ENCODE measurements around the gene P2RY2. TPM values are rescaled to one million over a fixed set of nuclear protein-coding genes. Genes with fewer than 3 reads are reported as not detected.

Gene P2RY2
- total and polyA plus RNA-seq, 9 of the 15 experiments (the other 6 are each of a cell fraction or from before 2014, with no cell fraction given) = not detected

DNA sequence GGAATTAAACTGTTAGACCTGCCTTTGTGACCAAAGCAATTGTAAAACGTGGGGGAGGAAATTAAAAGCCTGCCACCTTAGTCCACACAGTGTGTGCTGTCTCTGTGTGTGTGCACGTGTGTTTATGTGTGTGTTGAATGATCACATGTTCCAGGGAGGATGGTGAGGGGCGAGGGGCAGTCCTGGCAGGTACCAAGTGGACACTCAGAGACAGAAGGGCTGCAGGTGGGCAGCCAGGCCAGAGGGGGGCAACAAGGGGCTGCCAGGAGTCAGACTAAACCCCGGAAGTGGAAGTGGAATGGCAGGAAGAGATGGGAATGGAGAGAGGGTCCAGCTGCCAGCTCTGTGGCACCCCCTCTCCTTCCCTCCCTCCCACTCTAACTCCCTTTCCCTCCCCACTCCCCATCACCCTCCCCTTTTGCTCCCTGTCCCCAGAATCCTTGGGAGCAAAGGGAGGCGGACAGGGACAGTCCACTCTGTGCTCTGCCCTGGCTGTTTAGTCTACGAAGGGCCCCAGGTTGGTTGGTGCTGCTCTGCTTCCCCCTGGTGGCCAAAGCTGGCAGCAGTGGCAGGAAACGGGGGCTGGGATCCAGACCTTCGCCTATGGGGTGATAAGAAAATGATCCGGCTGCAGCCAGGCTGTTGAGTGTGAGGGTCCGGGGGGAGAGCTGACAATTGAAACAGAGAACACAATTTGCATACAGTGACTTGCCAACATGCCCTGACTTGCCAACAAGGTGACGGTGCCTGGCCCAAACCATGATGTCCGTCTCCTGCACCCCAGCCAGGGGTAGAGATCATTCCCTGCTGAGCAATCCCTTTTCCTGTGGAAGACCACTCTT lies 24.4 kb downstream of the P2RY2 start (continued):
- no peak for TF ChIP-seq JUN (IDR thresholded peaks at IDR 0.05; ENCODE audit: borderline replicate concordance, low read depth, low read length)
- no peak for TF ChIP-seq JUN (CRISPR knock-in tag; IDR thresholded peaks at IDR 0.05; ENCODE audit: borderline replicate concordance)
- peak; percentile 37 for TF ChIP-seq POU5F1 (IDR thresholded peaks at IDR 0.05; ENCODE audit: borderline replicate concordance, low read depth, low read length, partially characterized antibody)
- TF ChIP-seq CHCHD3 (CRISPR knock-in tag; IDR thresholded peaks at IDR 0.05) = no peak
- TF ChIP-seq PRMT5 (CRISPR knock-in tag; IDR thresholded peaks at IDR 0.05) = no peak
- TF ChIP-seq ADNP (tag; IDR thresholded peaks at IDR 0.05) = no peak
- no peak for TF ChIP-seq PTBP1 (IDR thresholded peaks at IDR 0.05; ENCODE audit: low read depth, low read length)
- TF ChIP-seq FOXA3 (CRISPR knock-in tag; conservative IDR thresholded peaks at IDR 0.05 in 1 of 2, IDR thresholded peaks at IDR 0.05 in 1 of 2) = no peak
- no peak for TF ChIP-seq XRCC4 (IDR thresholded peaks at IDR 0.05; ENCODE audit: extremely low read depth, insufficient read depth, insufficient read length)
- TF ChIP-seq TARDBP (IDR thresholded peaks at IDR 0.05) = no peak
- TF ChIP-seq ZFP30 (CRISPR knock-in tag; IDR thresholded peaks at IDR 0.05; ENCODE audit: borderline replicate concordance) = no peak
- TF ChIP-seq, protein P1, sequence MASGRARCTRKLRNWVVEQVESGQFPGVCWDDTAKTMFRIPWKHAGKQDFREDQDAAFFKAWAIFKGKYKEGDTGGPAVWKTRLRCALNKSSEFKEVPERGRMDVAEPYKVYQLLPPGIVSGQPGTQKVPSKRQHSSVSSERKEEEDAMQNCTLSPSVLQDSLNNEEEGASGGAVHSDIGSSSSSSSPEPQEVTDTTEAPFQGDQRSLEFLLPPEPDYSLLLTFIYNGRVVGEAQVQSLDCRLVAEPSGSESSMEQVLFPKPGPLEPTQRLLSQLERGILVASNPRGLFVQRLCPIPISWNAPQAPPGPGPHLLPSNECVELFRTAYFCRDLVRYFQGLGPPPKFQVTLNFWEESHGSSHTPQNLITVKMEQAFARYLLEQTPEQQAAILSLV (tag; IDR thresholded peaks at IDR 0.05) = no peak
- no peak for TF ChIP-seq YBX1 (IDR thresholded peaks at IDR 0.05)
- TF ChIP-seq, protein P2, sequence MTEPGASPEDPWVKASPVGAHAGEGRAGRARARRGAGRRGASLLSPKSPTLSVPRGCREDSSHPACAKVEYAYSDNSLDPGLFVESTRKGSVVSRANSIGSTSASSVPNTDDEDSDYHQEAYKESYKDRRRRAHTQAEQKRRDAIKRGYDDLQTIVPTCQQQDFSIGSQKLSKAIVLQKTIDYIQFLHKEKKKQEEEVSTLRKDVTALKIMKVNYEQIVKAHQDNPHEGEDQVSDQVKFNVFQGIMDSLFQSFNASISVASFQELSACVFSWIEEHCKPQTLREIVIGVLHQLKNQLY (CRISPR knock-in tag; conservative IDR thresholded peaks at IDR 0.05) = no peak
- TF ChIP-seq TOE1 (IDR thresholded peaks at IDR 0.05; ENCODE audit: borderline replicate concordance) = no peak
- TF ChIP-seq TOE1 (CRISPR knock-in tag; IDR thresholded peaks at IDR 0.05; ENCODE audit: borderline replicate concordance, low read depth) = no peak
- TF ChIP-seq MYBL2 (IDR thresholded peaks at IDR 0.05; ENCODE audit: low read depth) = no peak
- no peak for TF ChIP-seq MYBL2 (CRISPR knock-in tag; IDR thresholded peaks at IDR 0.05; ENCODE audit: borderline replicate concordance)
- TF ChIP-seq, protein P3, sequence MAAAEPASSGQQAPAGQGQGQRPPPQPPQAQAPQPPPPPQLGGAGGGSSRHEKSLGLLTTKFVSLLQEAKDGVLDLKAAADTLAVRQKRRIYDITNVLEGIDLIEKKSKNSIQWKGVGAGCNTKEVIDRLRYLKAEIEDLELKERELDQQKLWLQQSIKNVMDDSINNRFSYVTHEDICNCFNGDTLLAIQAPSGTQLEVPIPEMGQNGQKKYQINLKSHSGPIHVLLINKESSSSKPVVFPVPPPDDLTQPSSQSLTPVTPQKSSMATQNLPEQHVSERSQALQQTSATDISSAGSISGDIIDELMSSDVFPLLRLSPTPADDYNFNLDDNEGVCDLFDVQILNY (CRISPR knock-in tag; IDR thresholded peaks at IDR 0.05) = no peak
- TF ChIP-seq, protein P4, sequence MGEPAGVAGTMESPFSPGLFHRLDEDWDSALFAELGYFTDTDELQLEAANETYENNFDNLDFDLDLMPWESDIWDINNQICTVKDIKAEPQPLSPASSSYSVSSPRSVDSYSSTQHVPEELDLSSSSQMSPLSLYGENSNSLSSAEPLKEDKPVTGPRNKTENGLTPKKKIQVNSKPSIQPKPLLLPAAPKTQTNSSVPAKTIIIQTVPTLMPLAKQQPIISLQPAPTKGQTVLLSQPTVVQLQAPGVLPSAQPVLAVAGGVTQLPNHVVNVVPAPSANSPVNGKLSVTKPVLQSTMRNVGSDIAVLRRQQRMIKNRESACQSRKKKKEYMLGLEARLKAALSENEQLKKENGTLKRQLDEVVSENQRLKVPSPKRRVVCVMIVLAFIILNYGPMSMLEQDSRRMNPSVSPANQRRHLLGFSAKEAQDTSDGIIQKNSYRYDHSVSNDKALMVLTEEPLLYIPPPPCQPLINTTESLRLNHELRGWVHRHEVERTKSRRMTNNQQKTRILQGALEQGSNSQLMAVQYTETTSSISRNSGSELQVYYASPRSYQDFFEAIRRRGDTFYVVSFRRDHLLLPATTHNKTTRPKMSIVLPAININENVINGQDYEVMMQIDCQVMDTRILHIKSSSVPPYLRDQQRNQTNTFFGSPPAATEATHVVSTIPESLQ (CRISPR knock-in tag; IDR thresholded peaks at IDR 0.05) = no peak
- no peak for TF ChIP-seq MCM2 (IDR thresholded peaks at IDR 0.05; ENCODE audit: low read depth)
- no peak for TF ChIP-seq FOXP1 (CRISPR knock-in tag; IDR thresholded peaks at IDR 0.05)
- TF ChIP-seq, protein P5, sequence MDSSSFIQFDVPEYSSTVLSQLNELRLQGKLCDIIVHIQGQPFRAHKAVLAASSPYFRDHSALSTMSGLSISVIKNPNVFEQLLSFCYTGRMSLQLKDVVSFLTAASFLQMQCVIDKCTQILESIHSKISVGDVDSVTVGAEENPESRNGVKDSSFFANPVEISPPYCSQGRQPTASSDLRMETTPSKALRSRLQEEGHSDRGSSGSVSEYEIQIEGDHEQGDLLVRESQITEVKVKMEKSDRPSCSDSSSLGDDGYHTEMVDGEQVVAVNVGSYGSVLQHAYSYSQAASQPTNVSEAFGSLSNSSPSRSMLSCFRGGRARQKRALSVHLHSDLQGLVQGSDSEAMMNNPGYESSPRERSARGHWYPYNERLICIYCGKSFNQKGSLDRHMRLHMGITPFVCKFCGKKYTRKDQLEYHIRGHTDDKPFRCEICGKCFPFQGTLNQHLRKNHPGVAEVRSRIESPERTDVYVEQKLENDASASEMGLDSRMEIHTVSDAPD (CRISPR knock-in tag; IDR thresholded peaks at IDR 0.05) = no peak

Data from K562 (cell line).